Thyroid gland (tissue), 4 donors: ENCODE data around the gene CUL2.

Source experiments
- POLR2A ChIP-seq, 2 donors: fragments of 450-650 bp; IDR thresholded peaks; one replicate each; pipeline ENCODE4 v1.6.1; 2017; ENCODE audit warnings: antibody characterized with exemption in 2 of 2, mild to moderate bottlenecking in 2 of 2, moderate library complexity in 1 of 2
- TF ChIP-seq, protein P1 (sequence below), 6 experiments: fragments of 200-600 bp in 3 of 6; fragments of 450-650 bp in 3 of 6; sonication (generic) in 3 of 6; IDR thresholded peaks; one replicate each; pipeline ENCODE4 v1.5.1; 2016 to 2019; ENCODE audit warnings: antibody characterized with exemption in 6 of 6, mild to moderate bottlenecking in 2 of 6, inconsistent platforms in 1 of 6, moderate library complexity in 1 of 6

DNA sequence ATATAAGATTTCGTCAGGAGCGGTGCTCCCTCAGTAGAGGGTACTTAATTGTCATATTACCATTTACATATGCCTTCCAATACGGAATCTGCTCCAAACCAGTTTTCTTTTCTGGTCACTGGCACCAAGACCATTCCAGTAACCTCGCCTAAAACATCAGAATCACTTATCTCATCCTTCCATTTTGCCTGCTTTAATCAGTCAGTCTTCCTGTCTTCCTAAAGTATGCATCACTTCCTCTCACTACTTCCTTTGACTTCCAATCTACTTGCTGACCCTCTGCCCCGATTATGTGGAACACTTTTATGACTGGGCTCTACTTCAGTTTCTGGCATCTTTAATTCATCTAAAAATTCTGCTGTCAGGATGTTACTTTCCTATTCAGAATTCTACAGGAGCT is 33.5 kb downstream of the CUL2 start:
- no peak for TF ChIP-seq POLR2A (IDR thresholded peaks at IDR 0.05)
- TF ChIP-seq, protein P1, sequence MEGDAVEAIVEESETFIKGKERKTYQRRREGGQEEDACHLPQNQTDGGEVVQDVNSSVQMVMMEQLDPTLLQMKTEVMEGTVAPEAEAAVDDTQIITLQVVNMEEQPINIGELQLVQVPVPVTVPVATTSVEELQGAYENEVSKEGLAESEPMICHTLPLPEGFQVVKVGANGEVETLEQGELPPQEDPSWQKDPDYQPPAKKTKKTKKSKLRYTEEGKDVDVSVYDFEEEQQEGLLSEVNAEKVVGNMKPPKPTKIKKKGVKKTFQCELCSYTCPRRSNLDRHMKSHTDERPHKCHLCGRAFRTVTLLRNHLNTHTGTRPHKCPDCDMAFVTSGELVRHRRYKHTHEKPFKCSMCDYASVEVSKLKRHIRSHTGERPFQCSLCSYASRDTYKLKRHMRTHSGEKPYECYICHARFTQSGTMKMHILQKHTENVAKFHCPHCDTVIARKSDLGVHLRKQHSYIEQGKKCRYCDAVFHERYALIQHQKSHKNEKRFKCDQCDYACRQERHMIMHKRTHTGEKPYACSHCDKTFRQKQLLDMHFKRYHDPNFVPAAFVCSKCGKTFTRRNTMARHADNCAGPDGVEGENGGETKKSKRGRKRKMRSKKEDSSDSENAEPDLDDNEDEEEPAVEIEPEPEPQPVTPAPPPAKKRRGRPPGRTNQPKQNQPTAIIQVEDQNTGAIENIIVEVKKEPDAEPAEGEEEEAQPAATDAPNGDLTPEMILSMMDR (IDR thresholded peaks at IDR 0.05): no peak
